B cell (primary cell): Measurements from ENCODE around the gene ERAP2.

Experiments
- EZH2 ChIP-seq: IDR thresholded peaks from 2 replicates; pipeline ENCODE4 v1.6.1; 2012; ENCODE audit warnings: borderline replicate concordance, low read depth, mild to moderate bottlenecking, moderate library complexity, low read length; ENCODE audit not compliant: insufficient read depth, poor library complexity, severe bottlenecking
- TF ChIP-seq, protein P1 (sequence below): fragments of 200-600 bp; IDR thresholded peaks from one replicate; pipeline ENCODE4 v1.8.0; 2022; ENCODE audit warnings: antibody characterized with exemption, mild to moderate bottlenecking

DNA sequence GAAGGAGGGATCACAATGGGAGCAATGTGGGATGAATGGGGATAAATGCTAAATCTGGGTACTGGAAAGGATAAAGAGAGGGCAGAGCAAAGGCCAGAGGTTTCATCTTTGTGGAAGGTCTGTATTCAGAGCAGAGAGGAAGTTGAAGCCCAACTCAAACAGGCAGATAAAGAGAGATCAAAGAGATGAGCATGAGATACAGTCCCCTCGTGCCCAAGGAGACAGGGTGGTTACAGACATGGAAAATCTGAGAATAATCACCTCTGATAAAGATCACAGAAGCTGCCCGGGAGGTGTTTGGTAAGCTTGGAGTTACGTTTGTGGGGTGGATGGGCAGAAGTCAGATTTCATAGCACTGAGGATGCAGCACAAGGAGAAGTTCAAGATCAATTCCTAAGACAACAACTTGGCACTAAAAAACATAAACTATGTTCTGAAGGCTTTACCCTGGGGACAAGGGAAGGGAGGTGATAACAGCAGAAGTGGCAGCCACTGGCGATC is 459 bp upstream of the ERAP2 start:
- TF ChIP-seq, protein P1, sequence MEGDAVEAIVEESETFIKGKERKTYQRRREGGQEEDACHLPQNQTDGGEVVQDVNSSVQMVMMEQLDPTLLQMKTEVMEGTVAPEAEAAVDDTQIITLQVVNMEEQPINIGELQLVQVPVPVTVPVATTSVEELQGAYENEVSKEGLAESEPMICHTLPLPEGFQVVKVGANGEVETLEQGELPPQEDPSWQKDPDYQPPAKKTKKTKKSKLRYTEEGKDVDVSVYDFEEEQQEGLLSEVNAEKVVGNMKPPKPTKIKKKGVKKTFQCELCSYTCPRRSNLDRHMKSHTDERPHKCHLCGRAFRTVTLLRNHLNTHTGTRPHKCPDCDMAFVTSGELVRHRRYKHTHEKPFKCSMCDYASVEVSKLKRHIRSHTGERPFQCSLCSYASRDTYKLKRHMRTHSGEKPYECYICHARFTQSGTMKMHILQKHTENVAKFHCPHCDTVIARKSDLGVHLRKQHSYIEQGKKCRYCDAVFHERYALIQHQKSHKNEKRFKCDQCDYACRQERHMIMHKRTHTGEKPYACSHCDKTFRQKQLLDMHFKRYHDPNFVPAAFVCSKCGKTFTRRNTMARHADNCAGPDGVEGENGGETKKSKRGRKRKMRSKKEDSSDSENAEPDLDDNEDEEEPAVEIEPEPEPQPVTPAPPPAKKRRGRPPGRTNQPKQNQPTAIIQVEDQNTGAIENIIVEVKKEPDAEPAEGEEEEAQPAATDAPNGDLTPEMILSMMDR, result no peak
- no peak for TF ChIP-seq EZH2
